Mesenchymal stem cell (in vitro differentiated cells and primary cell): Measurements from ENCODE around the gene MACO1.
"Not testable (repeated sequence)": the region's sequence is repeated elsewhere in the genome, so short reads cannot be mapped to it uniquely, and the experiment has no call there.

ENCODE experiments used
- DNase-seq: peaks from one replicate; pipeline ENCODE4 v3.0.0-alpha.2; 2013
- H2AFZ ChIP-seq: one replicate; pipeline ENCODE4 v1.6.1; 2013; ENCODE audit warnings: low read depth, mild to moderate bottlenecking, control low read depth, inconsistent platforms, low read length, moderate library complexity
- H2AK5ac ChIP-seq: 2 replicates; pipeline ENCODE4 v1.6.1; 2013; ENCODE audit warnings: low read length, moderate library complexity, mild to moderate bottlenecking, inconsistent platforms; ENCODE audit not compliant: severe bottlenecking
- H2BK120ac ChIP-seq: one replicate; pipeline ENCODE4 v1.6.1; 2013; ENCODE audit warnings: low read depth, mild to moderate bottlenecking, inconsistent platforms, low read length, moderate library complexity
- H2BK12ac ChIP-seq, 2 experiments: one replicate each; pipeline ENCODE4 v1.6.1; 2013; ENCODE audit warnings: inconsistent platforms in 2 of 2, low read length in 2 of 2, mild to moderate bottlenecking in 2 of 2, moderate library complexity in 2 of 2, control low read depth in 1 of 2
- H2BK15ac ChIP-seq: one replicate; pipeline ENCODE4 v1.6.1; 2013; ENCODE audit warnings: mild to moderate bottlenecking, low read depth, inconsistent platforms; ENCODE audit not compliant: poor library complexity, severe bottlenecking
- H2BK5ac ChIP-seq: 2 replicates; pipeline ENCODE4 v1.6.1; 2013; ENCODE audit warnings: low read depth, mild to moderate bottlenecking, low read length, control low read depth, inconsistent platforms; ENCODE audit not compliant: poor library complexity, severe bottlenecking
- H3K14ac ChIP-seq, 2 experiments: one replicate each; pipeline ENCODE4 v1.6.1; 2013; ENCODE audit warnings: inconsistent platforms in 2 of 2, low read length in 2 of 2, control low read depth in 1 of 2, mild to moderate bottlenecking in 1 of 2, moderate library complexity in 1 of 2
- H3K18ac ChIP-seq, 2 experiments: one replicate each; pipeline ENCODE4 v1.6.1; 2013; ENCODE audit warnings: inconsistent platforms in 2 of 2, low read length in 2 of 2, control low read depth in 1 of 2, low read depth in 1 of 2, mild to moderate bottlenecking in 1 of 2
- H3K23ac ChIP-seq, 2 experiments: one replicate each; pipeline ENCODE4 v1.6.1; 2013; ENCODE audit warnings: inconsistent platforms in 2 of 2, low read length in 2 of 2, mild to moderate bottlenecking in 2 of 2, moderate library complexity in 2 of 2, control low read depth in 1 of 2
- H3K27ac ChIP-seq: 2 replicates; pipeline ENCODE4 v1.5.1; 2013; ENCODE audit warnings: mild to moderate bottlenecking, moderate library complexity, low read length, control low read depth, inconsistent platforms; ENCODE audit not compliant: poor library complexity, severe bottlenecking
- H3K27me3 ChIP-seq, 2 experiments: 2 replicates each; pipeline versions ENCODE4 v1.6.1 to v1.7.0; 2013; ENCODE audit warnings: low read length in 2 of 2, mild to moderate bottlenecking in 2 of 2, moderate library complexity in 2 of 2, control low read depth in 1 of 2, inconsistent platforms in 1 of 2; ENCODE audit not compliant: control insufficient read depth in 1 of 2, insufficient read depth in 1 of 2
- H3K36me3 ChIP-seq, 2 experiments: 2 replicates each; pipeline versions ENCODE4 v1.6.1 to v1.7.0; 2013; ENCODE audit warnings: low read length in 2 of 2, control low read depth in 1 of 2, inconsistent platforms in 1 of 2, low read depth in 1 of 2, mild to moderate bottlenecking in 1 of 2; ENCODE audit not compliant: insufficient read depth in 2 of 2, control insufficient read depth in 1 of 2
- H3K4ac ChIP-seq, 2 experiments: one replicate each; pipeline ENCODE4 v1.6.1; 2013; ENCODE audit warnings: inconsistent platforms in 2 of 2, low read length in 2 of 2, mild to moderate bottlenecking in 2 of 2, moderate library complexity in 2 of 2, control low read depth in 1 of 2, low read depth in 1 of 2
- H3K4me1 ChIP-seq: 2 replicates; pipeline ENCODE4 v1.6.1; 2013; ENCODE audit warnings: low read depth, low read length, control low read depth; ENCODE audit not compliant: control insufficient read depth, insufficient read depth
- H3K4me2 ChIP-seq: 2 replicates; pipeline ENCODE4 v1.6.1; 2013; ENCODE audit warnings: low read length, mild to moderate bottlenecking, inconsistent platforms; ENCODE audit not compliant: poor library complexity, severe bottlenecking
- H3K4me3 ChIP-seq, 2 experiments: 2 replicates each; pipeline versions ENCODE4 v1.5.1 to v1.7.0; 2013; ENCODE audit warnings: low read length in 2 of 2, mild to moderate bottlenecking in 2 of 2, control low read depth in 1 of 2, low read depth in 1 of 2; ENCODE audit not compliant: insufficient read depth in 1 of 2
- H3K79me1 ChIP-seq: replicated peaks from 2 replicates; pipeline ENCODE4 v1.6.1; 2013; ENCODE audit warnings: mild to moderate bottlenecking, control low read depth, low read length, inconsistent platforms; ENCODE audit not compliant: poor library complexity, severe bottlenecking
- H3K9ac ChIP-seq: 2 replicates; pipeline ENCODE4 v1.7.0; 2013; ENCODE audit warnings: mild to moderate bottlenecking, low read length, moderate library complexity
- H3K9me3 ChIP-seq: 2 replicates; pipeline ENCODE4 v1.7.0; 2013; ENCODE audit warnings: mild to moderate bottlenecking, low read length; ENCODE audit not compliant: control insufficient read depth
- H4K8ac ChIP-seq: one replicate; pipeline ENCODE4 v1.6.1; 2013; ENCODE audit warnings: inconsistent platforms, mild to moderate bottlenecking, low read length, moderate library complexity
- H4K91ac ChIP-seq: one replicate; pipeline ENCODE4 v1.6.1; 2013; ENCODE audit warnings: mild to moderate bottlenecking, low read length, inconsistent platforms
- WGBS: methylation state at CpG from one replicate; pipeline ENCODE4 v1.1.7; 2013; ENCODE audit warnings: mixed read lengths; 5-methylcytosine and 5-hydroxymethylcytosine counted together

The MACO1 gene

DNA sequence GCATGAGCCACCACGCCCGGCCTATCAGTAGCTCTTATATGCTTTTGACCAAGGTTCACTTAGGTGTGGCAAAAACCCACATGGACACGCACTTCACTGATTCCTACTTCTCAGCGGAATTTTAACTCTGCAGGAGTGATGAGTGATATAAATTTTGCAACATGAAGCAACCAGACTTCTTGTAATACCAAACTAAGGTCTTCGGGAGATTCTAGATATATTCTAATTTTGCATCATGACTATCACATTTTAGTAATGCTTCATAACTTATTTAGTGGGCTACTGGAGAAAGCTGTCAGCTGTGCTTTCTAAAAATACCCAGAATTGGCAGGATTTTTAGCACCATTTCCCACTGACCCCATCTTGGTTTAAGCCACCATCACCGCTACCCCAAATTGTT lies 37.9 kb upstream of the MACO1 start:
- no peak overlapping the region for H4K91ac ChIP-seq
- no peaks in the 10 kb centered on the region for H3K36me3 ChIP-seq
- H3K27ac ChIP-seq = no peak overlapping the region
- no peak overlapping the region for H3K14ac ChIP-seq
- no peaks in the 10 kb centered on the region for H3K9me3 ChIP-seq
- no peak overlapping the region for H2BK15ac ChIP-seq
- DNase-seq = no peak
- H2BK5ac ChIP-seq = no peak overlapping the region
- H3K27me3 ChIP-seq = no peaks in the 10 kb centered on the region
- H2BK12ac ChIP-seq = no peak overlapping the region
- no peak overlapping the region for H3K18ac ChIP-seq
- no peak overlapping the region for H4K8ac ChIP-seq
- no peak overlapping the region for H3K4me2 ChIP-seq
- no peak overlapping the region for H3K4me3 ChIP-seq
- H3K4ac ChIP-seq = no peak overlapping the region
- H2BK120ac ChIP-seq = no peak overlapping the region
- H3K79me1 ChIP-seq = no peaks in the 10 kb centered on the region
- no peaks in the 10 kb centered on the region for H3K4me1 ChIP-seq
- no peak overlapping the region for H3K23ac ChIP-seq
- no peak overlapping the region for H3K9ac ChIP-seq
- no peak overlapping the region for H2AFZ ChIP-seq
- H2AK5ac ChIP-seq = no peak overlapping the region
- 93% methylated on average over 3 of the region's 6 CpGs for WGBS

DNA sequence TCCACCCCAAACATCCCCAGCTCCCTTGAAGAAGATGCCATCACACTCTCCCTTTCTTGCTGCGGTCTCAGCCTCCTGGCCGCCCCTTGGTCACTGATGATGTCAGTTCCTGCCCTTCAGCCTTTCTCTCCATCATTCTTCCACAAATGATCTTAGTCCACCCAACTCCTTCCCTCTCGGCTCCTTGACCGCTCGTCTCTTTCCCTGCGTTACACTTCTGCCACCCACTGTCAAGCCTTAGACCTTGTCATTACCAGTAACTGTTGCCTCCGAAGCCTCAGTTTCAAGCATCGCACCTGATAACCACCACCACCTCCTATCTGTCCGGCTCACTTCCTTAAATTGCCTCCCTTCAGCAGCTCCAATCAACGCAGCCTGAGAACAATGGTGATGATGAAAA lies 33.1 kb upstream of the MACO1 start:
- not testable (repeated sequence) for DNase-seq, H2AFZ ChIP-seq, H4K8ac ChIP-seq, H3K27me3 ChIP-seq, H3K4me2 ChIP-seq, H4K91ac ChIP-seq, H2BK15ac ChIP-seq, H3K23ac ChIP-seq, H3K9ac ChIP-seq, H3K79me1 ChIP-seq, H2BK12ac ChIP-seq, H3K36me3 ChIP-seq, H3K4me1 ChIP-seq, H3K4me3 ChIP-seq, H2BK5ac ChIP-seq, H3K18ac ChIP-seq, H3K4ac ChIP-seq, H2BK120ac ChIP-seq, H2AK5ac ChIP-seq, H3K27ac ChIP-seq, H3K9me3 ChIP-seq, H3K14ac ChIP-seq
- WGBS = 90% methylated on average over 2 of the region's 10 CpGs

DNA sequence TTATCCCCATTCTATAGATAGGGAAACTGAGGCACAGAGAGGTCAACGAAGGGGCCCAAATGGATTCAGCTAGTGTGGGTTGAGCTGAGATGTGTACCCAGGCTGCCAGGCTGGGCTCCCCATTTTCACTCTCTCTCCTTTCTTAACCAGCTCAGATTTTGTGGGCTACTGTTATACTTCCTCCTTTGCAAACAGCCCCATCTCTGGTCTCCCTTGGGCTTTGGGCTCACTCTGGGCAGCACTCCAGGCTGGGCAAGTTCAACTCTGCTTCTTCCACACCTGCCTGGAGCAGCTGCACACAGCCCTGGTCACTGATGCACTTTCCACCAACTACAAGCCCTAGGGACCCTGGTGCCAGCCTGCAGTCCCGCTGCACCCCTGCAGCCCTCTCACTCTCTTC lies 32.6 kb upstream of the MACO1 start:
- not testable (repeated sequence) for DNase-seq
- no CpG with 5 or more reads among the region's 2 CpGs for WGBS

GRCh38 chr1:25402947-25403803 lies 27.5 kb upstream of the MACO1 start:
- WGBS = no CpG with 5 or more reads among the region's 8 CpGs
- not testable (repeated sequence) for H3K9ac ChIP-seq, H2BK15ac ChIP-seq, H3K27me3 ChIP-seq, H3K9me3 ChIP-seq, H3K36me3 ChIP-seq, H2BK12ac ChIP-seq, H4K91ac ChIP-seq, H2BK5ac ChIP-seq, H3K4me3 ChIP-seq, H3K18ac ChIP-seq, DNase-seq, H3K23ac ChIP-seq, H3K4me1 ChIP-seq, H4K8ac ChIP-seq, H3K4ac ChIP-seq, H2AFZ ChIP-seq, H2BK120ac ChIP-seq, H2AK5ac ChIP-seq, H3K27ac ChIP-seq, H3K14ac ChIP-seq, H3K4me2 ChIP-seq, H3K79me1 ChIP-seq

More for the DNA sequence above, 32.6 kb upstream of the MACO1 start:
- not testable (repeated sequence) for H3K18ac ChIP-seq, H4K8ac ChIP-seq, H3K36me3 ChIP-seq, H3K14ac ChIP-seq, H3K4me1 ChIP-seq, H2BK5ac ChIP-seq, H3K4ac ChIP-seq, H2AFZ ChIP-seq, H2BK12ac ChIP-seq, H3K9ac ChIP-seq, H3K9me3 ChIP-seq, H3K23ac ChIP-seq, H2BK120ac ChIP-seq, H2BK15ac ChIP-seq, H3K27ac ChIP-seq, H3K4me3 ChIP-seq, H3K4me2 ChIP-seq, H3K79me1 ChIP-seq, H2AK5ac ChIP-seq, H3K27me3 ChIP-seq, H4K91ac ChIP-seq
